Fibroblast of lung (primary cell): ENCODE results near the gene ALDH3B2. TPM values are rescaled to one million over a fixed set of nuclear protein-coding genes. Genes with fewer than 3 reads are reported as not detected.

Source experiments
- DNase-seq, 2 donors: peaks; one replicate each; pipeline versions ENCODE4 v3.0.0 to v3.0.0-alpha.2; 2010; ENCODE audit warnings: low read depth in 2 of 2
- H2AFZ ChIP-seq: 2 replicates; pipeline ENCODE4 v1.5.1; 2012; ENCODE audit warnings: low read length, control low read depth, inconsistent platforms
- H3K27ac ChIP-seq: 2 replicates; pipeline ENCODE4 v1.5.1; 2011; ENCODE audit warnings: low read length, control low read depth; ENCODE audit not compliant: insufficient read depth
- H3K27me3 ChIP-seq: 2 replicates; pipeline ENCODE4 v1.5.1; 2011; ENCODE audit warnings: mild to moderate bottlenecking, low read length; ENCODE audit not compliant: control insufficient read depth, insufficient read depth
- H3K36me3 ChIP-seq: 2 replicates; pipeline ENCODE4 v1.5.1; 2011; ENCODE audit warnings: low read length; ENCODE audit not compliant: control insufficient read depth, insufficient read depth
- H3K4me1 ChIP-seq: 2 replicates; pipeline ENCODE4 v1.5.1; 2011; ENCODE audit warnings: low read length; ENCODE audit not compliant: control insufficient read depth, insufficient read depth; ENCODE audit errors: extremely low read depth
- H3K4me2 ChIP-seq: 2 replicates; pipeline ENCODE4 v1.5.1; 2011; ENCODE audit warnings: low read length, control low read depth; ENCODE audit not compliant: insufficient read depth; ENCODE audit errors: extremely low read depth
- H3K4me3 ChIP-seq, 4 experiments: fragments of 200-600 bp in 1 of 4; sonication (generic) in 1 of 4; replicated peaks in 1 of 4; 2 replicates each; pipeline ENCODE4 v1.5.1; 2011 to 2016; ENCODE audit warnings: low read length in 4 of 4, low read depth in 3 of 4, mild to moderate bottlenecking in 3 of 4, control low read depth in 2 of 4, inconsistent platforms in 1 of 4, mixed read lengths in 1 of 4; ENCODE audit not compliant: insufficient read depth in 1 of 4; ENCODE audit errors: control extremely low read depth in 1 of 4
- H3K79me2 ChIP-seq: 2 replicates; pipeline ENCODE4 v1.5.1; 2012; ENCODE audit warnings: mild to moderate bottlenecking, low read length, inconsistent platforms; ENCODE audit not compliant: control insufficient read depth, insufficient read depth
- H3K9ac ChIP-seq: 2 replicates; pipeline ENCODE4 v1.5.1; 2011; ENCODE audit warnings: mild to moderate bottlenecking, low read length, control low read depth; ENCODE audit not compliant: insufficient read depth
- H3K9me3 ChIP-seq: 2 replicates; pipeline ENCODE4 v1.5.1; 2012; ENCODE audit warnings: low read depth, low read length; ENCODE audit not compliant: control insufficient read depth, insufficient read depth
- H4K20me1 ChIP-seq: 2 replicates; pipeline ENCODE4 v1.5.1; 2011; ENCODE audit warnings: low read length; ENCODE audit not compliant: control insufficient read depth, insufficient read depth; ENCODE audit errors: extremely low read depth
- CTCF ChIP-seq, 2 donors: IDR thresholded peaks in 1 of 2; conservative IDR thresholded peaks in 1 of 2; 1 replicate in 1 of 2; 2 replicates in 1 of 2; pipeline ENCODE4 v1.5.1; 2011 to 2012; ENCODE audit warnings: low read length in 2 of 2, control low read depth in 1 of 2, inconsistent platforms in 1 of 2, low read depth in 1 of 2, mild to moderate bottlenecking in 1 of 2
- EZH2 ChIP-seq: IDR thresholded peaks from 2 replicates; pipeline ENCODE4 v1.5.1; 2012; ENCODE audit warnings: low read length, control low read depth, mild to moderate bottlenecking; ENCODE audit errors: missing control alignments
- polyA plus RNA-seq, 2 donors: library from polyadenylated mRNA; depleted of rRNA in 1 of 2; stranded (reverse) in 1 of 2; unstranded in 1 of 2; fragments of >200 nt; gene quantifications; 2 replicates each; pipeline ENCODE4 v1.2.1, GENCODE V29; 2011 to 2012; ENCODE audit warnings: missing spikeins in 1 of 2
- total RNA-seq: library from RNA; depleted of rRNA; stranded (reverse); fragments of >200 nt; gene quantifications from 2 replicates; pipeline ENCODE4 v1.2.1, GENCODE V29; 2014

The ALDH3B2 gene
- total and polyA plus RNA-seq, 2 donors (not counting 1 experiment from before 2014, with no cell fraction given): not detected

- Histone ChIP-seq H3K9ac (no peak overlapping the region), H3K4me3 (no peak overlapping the region), H2AFZ (no peak overlapping the region), H3K79me2 (no peaks in the 10 kb centered on the region), H3K27me3 (no peaks in the 10 kb centered on the region), H3K9me3 (no peaks in the 10 kb centered on the region), H4K20me1 (no peaks in the 10 kb centered on the region), H3K4me2 (no peak overlapping the region), H3K4me1 (no peaks in the 10 kb centered on the region), H3K27ac (no peak overlapping the region), H3K36me3 (no peaks in the 10 kb centered on the region)
- TF ChIP-seq EZH2: no peak
- DNase-seq: no peak
These were observed 6.5 kb upstream of the ALDH3B2 start for GRCh38 chr11:67680696-67681470.

- no peaks in the 10 kb centered on the region for H3K27me3 ChIP-seq
- no peak overlapping the region for H3K27ac ChIP-seq
- no peaks in the 10 kb centered on the region for H3K79me2 ChIP-seq
- H3K4me1 ChIP-seq: no peaks in the 10 kb centered on the region
- H3K9ac ChIP-seq: no peak overlapping the region
- H4K20me1 ChIP-seq: no peaks in the 10 kb centered on the region
- H3K4me2 ChIP-seq: no peak overlapping the region
- H2AFZ ChIP-seq: no peak overlapping the region
- H3K9me3 ChIP-seq: no peaks in the 10 kb centered on the region
- DNase-seq: no peak
- TF ChIP-seq CTCF (conservative IDR thresholded peaks at IDR 0.05 in 1 of 2, IDR thresholded peaks at IDR 0.05 in 1 of 2; ENCODE audit: low read depth in 1 of 2, low read length in 2 of 2) (no peak), EZH2 (no peak)
- no peaks in the 10 kb centered on the region for H3K36me3 ChIP-seq
- no peak overlapping the region for H3K4me3 ChIP-seq
These were observed 780 bp upstream of the ALDH3B2 start for GRCh38 chr11:67675058-67675747.

- no peaks in the 10 kb centered on the region for H3K27me3 ChIP-seq
- H3K4me3 ChIP-seq: no peak overlapping the region
- no peaks in the 10 kb centered on the region for H3K36me3 ChIP-seq
- no peak overlapping the region for H3K9ac ChIP-seq
- no peaks in the 10 kb centered on the region for H3K79me2 ChIP-seq
- DNase-seq: no peak
- no peak overlapping the region for H2AFZ ChIP-seq
- TF ChIP-seq CTCF (conservative IDR thresholded peaks at IDR 0.05 in 1 of 2, IDR thresholded peaks at IDR 0.05 in 1 of 2; ENCODE audit: low read depth in 1 of 2, low read length in 2 of 2) (no peak), EZH2 (no peak)
- no peaks in the 10 kb centered on the region for H3K9me3 ChIP-seq
- H4K20me1 ChIP-seq: no peaks in the 10 kb centered on the region
- H3K27ac ChIP-seq: no peak overlapping the region
- no peak overlapping the region for H3K4me2 ChIP-seq
- H3K4me1 ChIP-seq: no peaks in the 10 kb centered on the region
These were observed 521 bp downstream of the ALDH3B2 start for GRCh38 chr11:67673902-67674301.
